Thoracic aorta (tissue), 2 donors: Measurements from ENCODE around the gene CDK5. TPM values are rescaled to one million over a fixed set of nuclear protein-coding genes. Genes with fewer than 3 reads are reported as not detected.
A peak's percentile ranks its signal among the peaks of the same experiment; 100 is the strongest.

Source experiments
- ATAC-seq: fragments of 150-250 bp; one replicate; pipeline ENCODE4 v1.8.0; 2017; ENCODE audit warnings: low read depth; ENCODE audit not compliant: insufficient number of reproducible peaks, low FRiP score
- DNase-seq: peaks from one replicate; pipeline ENCODE4 v3.0.0-alpha.2; 2020; ENCODE audit warnings: low spot score
- H3K27ac ChIP-seq, 2 donors: fragments of 200-600 bp; sonication (generic); 1 replicate in 1 of 2; 2 replicates in 1 of 2; pipeline ENCODE4 v1.5.1; 2016; ENCODE audit warnings: mild to moderate bottlenecking in 2 of 2, moderate library complexity in 2 of 2
- H3K27me3 ChIP-seq: fragments of 200-600 bp; sonication (generic); replicated peaks from 2 replicates; pipeline ENCODE4 v1.6.0; 2016; ENCODE audit warnings: mild to moderate bottlenecking; ENCODE audit not compliant: insufficient read depth
- H3K36me3 ChIP-seq: fragments of 200-600 bp; sonication (generic); one replicate; pipeline ENCODE4 v1.5.1; 2016
- H3K4me1 ChIP-seq, 2 donors: fragments of 200-600 bp; sonication (generic); 1 replicate in 1 of 2; 2 replicates in 1 of 2; pipeline versions ENCODE4 v1.5.1 to v1.6.0; 2016; ENCODE audit warnings: low read depth in 2 of 2, mild to moderate bottlenecking in 1 of 2; ENCODE audit not compliant: control insufficient read depth in 1 of 2
- H3K4me3 ChIP-seq: fragments of 200-600 bp; sonication (generic); 2 replicates; pipeline ENCODE4 v1.5.1; 2016; ENCODE audit warnings: mild to moderate bottlenecking
- H3K9me3 ChIP-seq: fragments of 200-600 bp; sonication (generic); 2 replicates; pipeline ENCODE4 v1.5.1; 2016
- total RNA-seq, 2 donors: library from RNA; depleted of rRNA; stranded (reverse); fragments of >200 nt; gene quantifications; one replicate each; pipeline versions ENCODE4 v1.1.0 to v1.2.3, GENCODE V29; 2016
- TF ChIP-seq, protein P1 (sequence below): fragments of 200-600 bp; sonication (generic); IDR thresholded peaks from one replicate; pipeline ENCODE4 v1.5.1; 2019; ENCODE audit warnings: antibody characterized with exemption

The CDK5 gene
- total RNA-seq, 2 donors from 2014 or later, result 1.8 to 3.1 TPM

DNA sequence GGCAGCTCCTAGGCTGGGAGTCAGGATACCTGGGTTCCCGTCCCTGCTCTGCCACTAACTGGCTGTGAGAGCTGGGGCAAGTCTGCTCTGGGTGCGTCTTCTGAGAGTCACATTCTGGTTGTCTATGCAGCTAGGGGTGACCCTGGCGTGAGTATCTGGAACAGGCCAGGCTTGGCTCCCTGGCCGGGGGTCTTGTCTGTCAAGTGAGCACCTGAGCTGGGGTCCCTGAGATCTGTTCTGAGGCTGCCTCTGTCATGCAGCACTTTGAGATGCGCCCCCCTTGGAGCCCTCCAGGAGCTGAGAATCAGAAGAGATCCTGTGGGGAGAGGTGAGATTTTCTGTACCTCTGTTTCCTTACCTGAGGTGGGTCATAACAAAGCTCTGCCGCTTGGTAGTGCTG is 36.1 kb upstream of the CDK5 start:
- Histone ChIP-seq H3K36me3 (no peaks in the 10 kb centered on the region), H3K27ac (no peak overlapping the region), H3K9me3 (no peaks in the 10 kb centered on the region), H3K27me3 (no peaks in the 10 kb centered on the region), H3K4me3 (no peak overlapping the region), H3K4me1 (peaks cover 5 to 13% of the 10 kb centered on the region in 2 donors)
- DNase-seq (no peak), ATAC-seq (no peak)
- TF ChIP-seq, protein P1, sequence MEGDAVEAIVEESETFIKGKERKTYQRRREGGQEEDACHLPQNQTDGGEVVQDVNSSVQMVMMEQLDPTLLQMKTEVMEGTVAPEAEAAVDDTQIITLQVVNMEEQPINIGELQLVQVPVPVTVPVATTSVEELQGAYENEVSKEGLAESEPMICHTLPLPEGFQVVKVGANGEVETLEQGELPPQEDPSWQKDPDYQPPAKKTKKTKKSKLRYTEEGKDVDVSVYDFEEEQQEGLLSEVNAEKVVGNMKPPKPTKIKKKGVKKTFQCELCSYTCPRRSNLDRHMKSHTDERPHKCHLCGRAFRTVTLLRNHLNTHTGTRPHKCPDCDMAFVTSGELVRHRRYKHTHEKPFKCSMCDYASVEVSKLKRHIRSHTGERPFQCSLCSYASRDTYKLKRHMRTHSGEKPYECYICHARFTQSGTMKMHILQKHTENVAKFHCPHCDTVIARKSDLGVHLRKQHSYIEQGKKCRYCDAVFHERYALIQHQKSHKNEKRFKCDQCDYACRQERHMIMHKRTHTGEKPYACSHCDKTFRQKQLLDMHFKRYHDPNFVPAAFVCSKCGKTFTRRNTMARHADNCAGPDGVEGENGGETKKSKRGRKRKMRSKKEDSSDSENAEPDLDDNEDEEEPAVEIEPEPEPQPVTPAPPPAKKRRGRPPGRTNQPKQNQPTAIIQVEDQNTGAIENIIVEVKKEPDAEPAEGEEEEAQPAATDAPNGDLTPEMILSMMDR, result no peak

DNA sequence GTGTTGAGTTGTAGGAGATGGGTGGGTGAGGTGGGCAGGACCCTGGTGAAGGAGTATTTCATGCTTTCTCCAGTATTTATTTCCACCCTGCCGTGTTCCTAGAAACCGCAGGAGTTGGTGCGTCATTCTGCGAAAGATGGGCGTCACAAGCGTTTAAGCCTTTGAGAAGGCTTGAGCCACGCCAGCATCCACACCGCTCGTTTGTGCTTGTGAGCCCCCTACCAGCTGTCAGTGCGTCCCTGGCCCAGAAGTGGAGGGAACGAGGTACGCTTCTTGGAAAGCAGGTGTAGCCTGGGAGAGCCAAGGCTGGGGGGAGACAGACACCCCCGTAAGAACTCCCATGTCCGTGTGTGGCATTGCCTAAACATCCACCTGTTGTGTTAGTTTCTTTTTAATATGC is 34.3 kb upstream of the CDK5 start:
- DNase-seq, result no peak
- Histone ChIP-seq H3K4me3 (no peak overlapping the region), H3K27ac (no peak overlapping the region), H3K27me3 (no peaks in the 10 kb centered on the region), H3K4me1 (peaks cover 13 to 26% of the 10 kb centered on the region in 2 donors), H3K36me3 (no peaks in the 10 kb centered on the region), H3K9me3 (no peaks in the 10 kb centered on the region)
- no peak for ATAC-seq
- TF ChIP-seq, protein P1, result no peak

DNA sequence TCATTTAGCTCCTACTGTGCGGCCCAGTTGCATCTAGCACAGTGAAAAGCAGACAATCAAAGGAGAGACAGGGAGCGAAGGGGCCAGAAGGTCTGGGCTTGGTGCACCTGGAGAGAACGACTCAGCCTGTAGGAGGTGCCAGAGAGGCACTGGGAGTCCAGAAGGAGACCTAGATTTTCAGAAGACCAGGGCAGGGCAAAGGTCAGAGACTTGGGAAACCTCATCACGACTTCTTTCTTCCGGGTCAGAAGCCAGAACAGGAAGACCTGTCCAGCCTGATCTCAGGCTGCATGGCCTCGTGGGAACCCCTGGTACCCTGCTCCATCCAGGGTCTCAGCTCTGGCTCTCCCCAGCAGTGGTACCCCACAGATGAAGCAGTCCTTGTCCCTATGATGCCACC is 33.7 kb upstream of the CDK5 start:
- no peaks in the 10 kb centered on the region for H3K9me3 ChIP-seq
- H3K36me3 ChIP-seq, result no peaks in the 10 kb centered on the region
- no peak for ATAC-seq
- H3K4me3 ChIP-seq, result no peak overlapping the region
- TF ChIP-seq, protein P1, result no peak
- peaks cover 13 to 26% of the 10 kb centered on the region in 2 donors for H3K4me1 ChIP-seq
- DNase-seq, result no peak
- no peaks in the 10 kb centered on the region for H3K27me3 ChIP-seq
- no peak overlapping the region for H3K27ac ChIP-seq

DNA sequence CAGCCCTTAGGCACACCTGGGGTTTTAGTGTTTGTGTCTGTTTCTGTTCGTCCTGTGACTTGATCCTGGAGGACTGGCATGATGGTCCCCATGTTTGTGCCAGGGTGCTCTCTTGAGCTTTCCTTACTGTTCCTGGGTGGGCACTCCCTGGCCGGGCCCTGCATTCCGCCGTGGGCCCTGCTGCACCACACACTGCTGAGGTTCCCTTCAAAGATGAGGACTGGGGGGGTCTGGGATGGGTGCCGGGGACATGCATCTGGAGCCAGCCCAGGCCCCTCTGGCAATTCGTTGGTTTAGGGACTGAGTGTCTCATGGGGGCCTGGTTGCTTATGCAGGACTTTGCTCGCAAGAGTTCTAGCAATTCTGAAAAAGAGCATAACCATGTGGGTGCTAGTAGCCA is 33.3 kb upstream of the CDK5 start:
- Histone ChIP-seq H3K36me3 (no peaks in the 10 kb centered on the region), H3K9me3 (no peaks in the 10 kb centered on the region), H3K27me3 (no peaks in the 10 kb centered on the region), H3K4me3 (no peak overlapping the region), H3K27ac (no peak overlapping the region), H3K4me1 (peaks cover 13 to 26% of the 10 kb centered on the region in 2 donors)
- DNase-seq (no peak), ATAC-seq (no peak)
- TF ChIP-seq, protein P1, result no peak

DNA sequence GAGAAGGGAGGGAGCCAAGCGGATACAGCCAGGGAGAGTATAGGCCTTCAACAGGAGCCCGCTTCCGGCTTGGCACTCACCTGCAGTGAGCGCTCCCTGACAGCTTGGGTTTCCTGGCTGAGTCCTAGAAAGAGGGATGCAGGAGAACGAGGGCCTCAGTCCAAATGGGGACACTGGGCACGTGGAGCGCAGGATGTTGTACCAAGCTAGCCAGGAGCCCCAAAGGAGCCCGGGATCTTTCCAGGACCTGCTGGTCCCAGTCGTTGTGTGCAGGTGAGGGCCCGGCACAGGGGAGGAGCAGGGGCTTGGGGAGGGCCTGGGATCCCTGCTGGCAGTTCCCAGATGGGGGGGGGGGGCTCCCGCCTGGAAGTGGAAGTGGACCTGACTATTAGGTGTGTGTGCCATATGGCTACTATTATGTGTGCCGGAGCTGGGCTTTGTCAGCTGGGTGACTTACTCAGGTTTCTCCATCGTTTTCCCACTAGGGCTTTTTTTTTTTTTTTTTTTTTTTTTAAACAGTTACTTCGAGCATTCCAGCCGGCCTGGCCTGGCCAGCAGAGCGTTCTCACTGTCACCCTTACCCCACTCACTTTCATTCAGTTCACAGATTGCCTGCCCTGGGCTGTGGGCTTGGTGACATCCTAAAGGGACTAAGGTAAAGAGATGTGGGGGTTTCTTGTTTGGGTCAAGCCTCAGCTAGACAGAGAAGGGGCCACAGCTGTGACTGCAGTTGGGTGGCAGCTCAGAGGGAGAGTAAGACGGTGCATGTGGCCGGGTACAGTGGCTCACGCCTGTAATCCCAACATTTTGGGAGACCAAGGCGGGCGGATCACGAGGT is 32.4 kb upstream of the CDK5 start:
- no peaks in the 10 kb centered on the region for H3K27me3 ChIP-seq
- peak overlapping the region; percentile 84 for H3K4me3 ChIP-seq
- H3K4me1 ChIP-seq, result peaks cover 19 to 34% of the 10 kb centered on the region in 2 donors
- H3K9me3 ChIP-seq, result no peaks in the 10 kb centered on the region
- TF ChIP-seq, protein P1, result no peak
- peak overlapping the region in 1 of 2 donors; percentile 60 for H3K27ac ChIP-seq
- DNase-seq (no peak), ATAC-seq (no peak)
- H3K36me3 ChIP-seq, result no peaks in the 10 kb centered on the region
